Karpas-422 (cell line): ENCODE data around the gene XRCC5. TPM values are rescaled to one million over a fixed set of nuclear protein-coding genes. Genes with fewer than 3 reads are reported as not detected.

Experiments used
- DNase-seq: peaks from one replicate; pipeline ENCODE4 v3.0.0-alpha.2; 2015
- H2AFZ ChIP-seq: fragments of 200-600 bp; sonication (generic); 2 replicates; pipeline ENCODE4 v1.6.1; 2014; ENCODE audit warnings: antibody characterized with exemption, low read length, mixed read lengths
- H3K27ac ChIP-seq: fragments of 200-600 bp; sonication (generic); 2 replicates; pipeline ENCODE4 v1.5.1; 2014; ENCODE audit warnings: mild to moderate bottlenecking, low read length, moderate library complexity
- H3K27me3 ChIP-seq: fragments of 200-600 bp; sonication (generic); 2 replicates; pipeline ENCODE4 v1.6.1; 2014; ENCODE audit warnings: low read length, mixed read lengths
- H3K36me3 ChIP-seq: fragments of 200-600 bp; sonication (generic); 2 replicates; pipeline ENCODE4 v1.6.1; 2014; ENCODE audit warnings: low read length, mixed read lengths; ENCODE audit not compliant: insufficient read depth
- H3K4me1 ChIP-seq: fragments of 200-600 bp; sonication (generic); 2 replicates; pipeline ENCODE4 v1.6.1; 2014; ENCODE audit warnings: mild to moderate bottlenecking, low read length, mixed read lengths
- H3K4me2 ChIP-seq: fragments of 200-600 bp; sonication (generic); 2 replicates; pipeline ENCODE4 v1.6.1; 2014; ENCODE audit warnings: low read length, low read depth, mild to moderate bottlenecking; ENCODE audit not compliant: poor library complexity, severe bottlenecking
- H3K4me3 ChIP-seq: fragments of 200-600 bp; sonication (generic); 2 replicates; pipeline ENCODE4 v1.5.1; 2014; ENCODE audit warnings: mild to moderate bottlenecking, antibody characterized with exemption, low read length, mixed read lengths
- H3K79me2 ChIP-seq: fragments of 200-600 bp; sonication (generic); 2 replicates; pipeline ENCODE4 v1.6.1; 2014; ENCODE audit warnings: mild to moderate bottlenecking, low read length, mixed read lengths
- H3K9ac ChIP-seq: fragments of 200-600 bp; sonication (generic); 2 replicates; pipeline ENCODE4 v1.6.0; 2014; ENCODE audit warnings: low read length
- H3K9me2 ChIP-seq: fragments of 200-600 bp; sonication (generic), shearing (Covaris generic); replicated peaks from 2 replicates; pipeline ENCODE4 v1.6.0; 2014; ENCODE audit warnings: mild to moderate bottlenecking, low read length, moderate library complexity; ENCODE audit not compliant: insufficient read depth
- H3K9me3 ChIP-seq: fragments of 300-700, 200-600 bp; sonication (generic); 2 replicates; pipeline ENCODE4 v1.6.1; 2014; ENCODE audit warnings: low read length, mixed read lengths
- H4K20me1 ChIP-seq: fragments of 200-600 bp; sonication (generic); 2 replicates; pipeline ENCODE4 v1.6.1; 2014; ENCODE audit warnings: mild to moderate bottlenecking, antibody characterized with exemption, low read length, low read depth; ENCODE audit not compliant: insufficient read depth
- total RNA-seq: library from RNA; depleted of rRNA; stranded (reverse); fragments of >200 nt; shearing (Covaris generic); gene quantifications from 2 replicates; pipeline ENCODE4 v1.2.3, GENCODE V29; 2014; ENCODE audit warnings: low replicate concordance

The XRCC5 gene
- total RNA-seq, 1 experiment from 2014 or later: 107 TPM

GRCh38 chr2:216231867-216232266 is 122.7 kb downstream of the XRCC5 start:
- no peaks in the 10 kb centered on the region for H3K36me3 ChIP-seq
- H3K4me1 ChIP-seq: no peaks in the 10 kb centered on the region
- no peaks in the 10 kb centered on the region for H3K79me2 ChIP-seq
- H3K9me3 ChIP-seq: peaks cover 5% of the 10 kb centered on the region
- no peaks in the 10 kb centered on the region for H3K27me3 ChIP-seq
- no peak overlapping the region for H3K4me3 ChIP-seq
- DNase-seq: no peak
- H3K9me2 ChIP-seq: no peaks in the 10 kb centered on the region
- no peak overlapping the region for H2AFZ ChIP-seq
- H3K4me2 ChIP-seq: no peak overlapping the region
- H3K27ac ChIP-seq: no peak overlapping the region
- H3K9ac ChIP-seq: no peak overlapping the region
- no peaks in the 10 kb centered on the region for H4K20me1 ChIP-seq

- peaks cover 5% of the 10 kb centered on the region for H3K9me3 ChIP-seq
- H3K36me3 ChIP-seq: no peaks in the 10 kb centered on the region
Measured at GRCh38 chr2:216232721-216233120, 123.6 kb downstream of the XRCC5 start.

GRCh38 chr2:216233281-216233995 is 124.3 kb downstream of the XRCC5 start:
- Histone ChIP-seq H3K4me3 (no peak overlapping the region), H3K9ac (no peak overlapping the region), H3K36me3 (no peaks in the 10 kb centered on the region; the same call in 1 of the 2 replicates), H3K4me1 (no peaks in the 10 kb centered on the region), H3K27ac (no peak overlapping the region), H4K20me1 (no peaks in the 10 kb centered on the region), H2AFZ (no peak overlapping the region), H3K9me2 (no peaks in the 10 kb centered on the region), H3K4me2 (no peak overlapping the region), H3K27me3 (no peaks in the 10 kb centered on the region), H3K9me3 (peaks cover 5% of the 10 kb centered on the region), H3K79me2 (no peaks in the 10 kb centered on the region)
- DNase-seq: no peak

More at GRCh38 chr2:216232721-216233120, 123.6 kb downstream of the XRCC5 start:
- Histone ChIP-seq H3K79me2 (no peaks in the 10 kb centered on the region), H3K9ac (no peak overlapping the region), H3K27ac (no peak overlapping the region), H3K27me3 (no peaks in the 10 kb centered on the region), H4K20me1 (no peaks in the 10 kb centered on the region), H3K4me2 (no peak overlapping the region), H3K9me2 (no peaks in the 10 kb centered on the region), H3K4me3 (no peak overlapping the region), H2AFZ (no peak overlapping the region), H3K4me1 (no peaks in the 10 kb centered on the region)
- no peak for DNase-seq

- no peak overlapping the region for H3K4me3 ChIP-seq
- no peak overlapping the region for H3K27ac ChIP-seq
- no peak overlapping the region for H3K4me2 ChIP-seq
- DNase-seq: no peak
- H3K9ac ChIP-seq: no peak overlapping the region
- H3K4me1 ChIP-seq: no peaks in the 10 kb centered on the region
- H4K20me1 ChIP-seq: no peaks in the 10 kb centered on the region
- H3K36me3 ChIP-seq: no peaks in the 10 kb centered on the region; the same call in 1 of the 2 replicates
- H3K9me2 ChIP-seq: no peaks in the 10 kb centered on the region
- peaks cover 5% of the 10 kb centered on the region for H3K9me3 ChIP-seq
- H3K27me3 ChIP-seq: no peaks in the 10 kb centered on the region
- H2AFZ ChIP-seq: no peak overlapping the region
- H3K79me2 ChIP-seq: no peaks in the 10 kb centered on the region
Measured at GRCh38 chr2:216234106-216234505, 125.0 kb downstream of the XRCC5 start.

GRCh38 chr2:216235462-216235861 is 126.3 kb downstream of the XRCC5 start:
- H2AFZ ChIP-seq: no peak overlapping the region
- no peaks in the 10 kb centered on the region for H3K79me2 ChIP-seq
- no peak for DNase-seq
- no peaks in the 10 kb centered on the region for H4K20me1 ChIP-seq
- no peak overlapping the region for H3K9ac ChIP-seq
- H3K9me3 ChIP-seq: peaks cover 5% of the 10 kb centered on the region
- no peak overlapping the region for H3K4me2 ChIP-seq
- H3K9me2 ChIP-seq: no peaks in the 10 kb centered on the region
- H3K27ac ChIP-seq: no peak overlapping the region
- no peaks in the 10 kb centered on the region; the same call in 1 of the 2 replicates for H3K36me3 ChIP-seq
- no peaks in the 10 kb centered on the region for H3K27me3 ChIP-seq
- H3K4me1 ChIP-seq: no peaks in the 10 kb centered on the region
- no peak overlapping the region for H3K4me3 ChIP-seq

GRCh38 chr2:216235896-216236295 is 126.7 kb downstream of the XRCC5 start:
- DNase-seq: no peak
- no peak overlapping the region for H3K4me2 ChIP-seq

GRCh38 chr2:216236486-216236885 is 127.3 kb downstream of the XRCC5 start:
- Histone ChIP-seq H3K9me2 (no peaks in the 10 kb centered on the region), H3K27me3 (no peaks in the 10 kb centered on the region), H3K79me2 (no peaks in the 10 kb centered on the region), H3K4me1 (no peaks in the 10 kb centered on the region), H3K4me2 (no peak overlapping the region), H4K20me1 (no peaks in the 10 kb centered on the region), H3K27ac (no peak overlapping the region), H3K36me3 (no peaks in the 10 kb centered on the region; the same call in 1 of the 2 replicates), H3K9me3 (peaks cover 5% of the 10 kb centered on the region), H2AFZ (no peak overlapping the region), H3K9ac (no peak overlapping the region), H3K4me3 (no peak overlapping the region)
- no peak for DNase-seq

More at GRCh38 chr2:216235896-216236295, 126.7 kb downstream of the XRCC5 start:
- no peaks in the 10 kb centered on the region; the same call in 1 of the 2 replicates for H3K36me3 ChIP-seq
- no peaks in the 10 kb centered on the region for H3K4me1 ChIP-seq
- H3K9me3 ChIP-seq: peaks cover 5% of the 10 kb centered on the region
- no peaks in the 10 kb centered on the region for H4K20me1 ChIP-seq
- no peak overlapping the region for H3K9ac ChIP-seq
- no peak overlapping the region for H2AFZ ChIP-seq
- H3K79me2 ChIP-seq: no peaks in the 10 kb centered on the region
- no peaks in the 10 kb centered on the region for H3K27me3 ChIP-seq
- no peak overlapping the region for H3K4me3 ChIP-seq
- H3K9me2 ChIP-seq: no peaks in the 10 kb centered on the region
- no peak overlapping the region for H3K27ac ChIP-seq

- Histone ChIP-seq H3K27ac (no peak overlapping the region), H3K4me1 (no peaks in the 10 kb centered on the region), H3K36me3 (no peaks in the 10 kb centered on the region; the same call in 1 of the 2 replicates), H3K4me2 (no peak overlapping the region), H3K79me2 (no peaks in the 10 kb centered on the region), H3K9me2 (no peaks in the 10 kb centered on the region), H3K4me3 (no peak overlapping the region), H3K9me3 (no peaks in the 10 kb centered on the region), H2AFZ (no peak overlapping the region), H3K27me3 (no peaks in the 10 kb centered on the region), H4K20me1 (no peaks in the 10 kb centered on the region), H3K9ac (no peak overlapping the region)
- DNase-seq: no peak
Measured at GRCh38 chr2:216242365-216242764, 133.2 kb downstream of the XRCC5 start.
